Naive B cell (primary cell): ENCODE results near the gene SPACA7. TPM values are rescaled to one million over a fixed set of nuclear protein-coding genes. Genes with fewer than 3 reads are reported as not detected.

Experiments
- ATAC-seq, 2 donors: fragments of 150-1000 bp; cut with Tn5 transposase; 2 replicates each; pipeline ENCODE4 v1.10.0; 2021; ENCODE audit warnings: low read depth in 2 of 2, mild to moderate bottlenecking in 2 of 2, moderate library complexity in 2 of 2
- DNase-seq: peaks from one replicate; pipeline ENCODE4 v3.0.0; 2022
- H3K27ac Mint-ChIP-seq, 6 donors: one replicate each; pipeline ENCODE4 v1.8.0; 2020 to 2022; ENCODE audit warnings: mild to moderate bottlenecking in 6 of 6, mixed read lengths in 6 of 6, moderate library complexity in 5 of 6, inconsistent platforms in 2 of 6
- H3K27me3 Mint-ChIP-seq, 3 donors: one replicate each; pipeline ENCODE4 v1.8.0; 2021 to 2022; ENCODE audit warnings: mixed read lengths in 3 of 3, mild to moderate bottlenecking in 1 of 3
- H3K36me3 Mint-ChIP-seq, 2 donors: one replicate each; pipeline ENCODE4 v1.8.0; 2020 to 2022; ENCODE audit warnings: mixed read lengths in 2 of 2, inconsistent platforms in 1 of 2, mild to moderate bottlenecking in 1 of 2
- H3K4me1 Mint-ChIP-seq, 3 donors: one replicate each; pipeline ENCODE4 v1.8.0; 2020 to 2022; ENCODE audit warnings: mixed read lengths in 3 of 3, inconsistent platforms in 1 of 3, mild to moderate bottlenecking in 1 of 3, moderate library complexity in 1 of 3
- H3K4me3 Mint-ChIP-seq, 8 donors: one replicate each; pipeline ENCODE4 v1.8.0; 2020 to 2022; ENCODE audit warnings: mild to moderate bottlenecking in 8 of 8, mixed read lengths in 8 of 8, moderate library complexity in 8 of 8, inconsistent platforms in 2 of 8
- H3K9me3 Mint-ChIP-seq, 7 donors: one replicate each; pipeline ENCODE4 v1.8.0; 2020 to 2022; ENCODE audit warnings: mixed read lengths in 7 of 7, mild to moderate bottlenecking in 5 of 7, inconsistent platforms in 2 of 7, moderate library complexity in 1 of 7
- polyA plus RNA-seq, 6 donors: library from polyadenylated mRNA; unstranded; fragments of 300-500 nt; fragmentation: Illumina TruSeq; gene quantifications; one replicate each; pipeline ENCODE4 v1.2.3, GENCODE V29; 2021; ENCODE audit warnings: low read depth in 6 of 6

Gene SPACA7
- polyA plus RNA-seq, 6 donors from 2014 or later = not detected

- H3K9me3 Mint-ChIP-seq = peaks cover 0 to 20% (median 5%) of the 10 kb centered on the region in 7 donors
- peaks cover 4 to 6% of the 10 kb centered on the region in 2 donors for H3K36me3 Mint-ChIP-seq
- H3K4me3 Mint-ChIP-seq = no peak overlapping the region
- DNase-seq = no peak
- H3K27me3 Mint-ChIP-seq = peaks cover 30 to 43% (median 31%) of the 10 kb centered on the region in 3 donors
- H3K4me1 Mint-ChIP-seq = peaks cover 0 to 4% (median 0%) of the 10 kb centered on the region in 3 donors
- ATAC-seq = no peak
- H3K27ac Mint-ChIP-seq = no peak overlapping the region
Measured at GRCh38 chr13:112342841-112343361, 33.3 kb upstream of the SPACA7 start.

- H3K9me3 Mint-ChIP-seq = peaks cover 0 to 14% (median 5%) of the 10 kb centered on the region in 7 donors
- H3K4me3 Mint-ChIP-seq = no peak overlapping the region
- H3K27me3 Mint-ChIP-seq = peaks cover 32 to 50% (median 36%) of the 10 kb centered on the region in 3 donors
- no peak for ATAC-seq
- H3K27ac Mint-ChIP-seq = no peak overlapping the region
- peaks cover 4 to 6% of the 10 kb centered on the region in 2 donors for H3K36me3 Mint-ChIP-seq
- H3K4me1 Mint-ChIP-seq = peaks cover 0 to 4% (median 0%) of the 10 kb centered on the region in 3 donors
- DNase-seq = no peak
Measured at GRCh38 chr13:112343591-112343990, 32.6 kb upstream of the SPACA7 start.

GRCh38 chr13:112345826-112346172 is 30.4 kb upstream of the SPACA7 start:
- Mint-ChIP-seq H3K4me1 (peaks cover 0 to 4% (median 0%) of the 10 kb centered on the region in 3 donors), H3K4me3 (no peak overlapping the region), H3K9me3 (peaks cover 0 to 4% (median 0%) of the 10 kb centered on the region in 7 donors), H3K36me3 (no peaks in the 10 kb centered on the region), H3K27me3 (peaks cover 25 to 55% (median 40%) of the 10 kb centered on the region in 3 donors), H3K27ac (peak overlapping the region in 1 of 6 donors; percentile 38)
- DNase-seq = no peak
- ATAC-seq = no peak

GRCh38 chr13:112346173-112346898 is 29.8 kb upstream of the SPACA7 start:
- peaks cover 25 to 57% (median 40%) of the 10 kb centered on the region in 3 donors for H3K27me3 Mint-ChIP-seq
- no peak overlapping the region for H3K27ac Mint-ChIP-seq
- peaks cover 0 to 4% (median 0%) of the 10 kb centered on the region in 3 donors for H3K4me1 Mint-ChIP-seq
- no peaks in the 10 kb centered on the region for H3K36me3 Mint-ChIP-seq
- peaks cover 0 to 4% (median 0%) of the 10 kb centered on the region in 7 donors for H3K9me3 Mint-ChIP-seq
- DNase-seq (no peak), ATAC-seq (no peak)
- peak overlapping the region in 1 of 8 donors; percentile 31 for H3K4me3 Mint-ChIP-seq

GRCh38 chr13:112346899-112347229 is 29.3 kb upstream of the SPACA7 start:
- Mint-ChIP-seq H3K4me1 (peaks cover 0 to 4% (median 0%) of the 10 kb centered on the region in 3 donors), H3K27me3 (peaks cover 29 to 63% (median 40%) of the 10 kb centered on the region in 3 donors), H3K9me3 (peaks cover 0 to 4% (median 1%) of the 10 kb centered on the region in 7 donors), H3K27ac (no peak overlapping the region), H3K4me3 (peak overlapping the region in 1 of 8 donors; percentile 15), H3K36me3 (no peaks in the 10 kb centered on the region)
- ATAC-seq (no peak), DNase-seq (no peak)

GRCh38 chr13:112347986-112348385 is 28.2 kb upstream of the SPACA7 start:
- peaks cover 0 to 4% (median 0%) of the 10 kb centered on the region in 3 donors for H3K4me1 Mint-ChIP-seq
- no peaks in the 10 kb centered on the region for H3K36me3 Mint-ChIP-seq
- H3K4me3 Mint-ChIP-seq = no peak overlapping the region
- ATAC-seq (no peak), DNase-seq (no peak)
- H3K9me3 Mint-ChIP-seq = peaks cover 0 to 4% (median 1%) of the 10 kb centered on the region in 7 donors
- H3K27ac Mint-ChIP-seq = no peak overlapping the region
- H3K27me3 Mint-ChIP-seq = peaks cover 29 to 67% (median 40%) of the 10 kb centered on the region in 3 donors

- Mint-ChIP-seq H3K36me3 (no peaks in the 10 kb centered on the region), H3K27me3 (peaks cover 29 to 65% (median 40%) of the 10 kb centered on the region in 3 donors)
Measured at GRCh38 chr13:112348642-112349345, 27.4 kb upstream of the SPACA7 start.

GRCh38 chr13:112349681-112350080 is 26.5 kb upstream of the SPACA7 start:
- Mint-ChIP-seq H3K4me3 (no peak overlapping the region), H3K36me3 (no peaks in the 10 kb centered on the region), H3K27ac (no peak overlapping the region), H3K27me3 (peaks cover 29 to 56% (median 32%) of the 10 kb centered on the region in 3 donors), H3K9me3 (peaks cover 0 to 4% (median 1%) of the 10 kb centered on the region in 7 donors), H3K4me1 (peaks cover 0 to 4% (median 0%) of the 10 kb centered on the region in 3 donors)
- no peak for DNase-seq
- no peak for ATAC-seq

More at GRCh38 chr13:112348642-112349345, 27.4 kb upstream of the SPACA7 start:
- Mint-ChIP-seq H3K4me1 (peaks cover 0 to 4% (median 0%) of the 10 kb centered on the region in 3 donors), H3K9me3 (peaks cover 0 to 4% (median 1%) of the 10 kb centered on the region in 7 donors), H3K27ac (no peak overlapping the region), H3K4me3 (no peak overlapping the region)
- ATAC-seq = no peak
- DNase-seq = no peak

- Mint-ChIP-seq H3K9me3 (peaks cover 0 to 4% (median 1%) of the 10 kb centered on the region in 7 donors), H3K27me3 (peaks cover 26 to 51% (median 30%) of the 10 kb centered on the region in 3 donors), H3K27ac (no peak overlapping the region), H3K36me3 (no peaks in the 10 kb centered on the region), H3K4me3 (no peak overlapping the region), H3K4me1 (peaks cover 0 to 4% (median 0%) of the 10 kb centered on the region in 3 donors)
- no peak for ATAC-seq
- DNase-seq = no peak
Measured at GRCh38 chr13:112350300-112350699, 25.9 kb upstream of the SPACA7 start.

- Mint-ChIP-seq H3K27me3 (peaks cover 13 to 35% (median 15%) of the 10 kb centered on the region in 3 donors), H3K36me3 (no peaks in the 10 kb centered on the region), H3K4me3 (no peak overlapping the region), H3K4me1 (no peaks in the 10 kb centered on the region), H3K9me3 (peaks cover 0 to 3% (median 0%) of the 10 kb centered on the region in 7 donors), H3K27ac (no peak overlapping the region)
- DNase-seq (no peak), ATAC-seq (no peak)
Measured at GRCh38 chr13:112351825-112352224, 24.3 kb upstream of the SPACA7 start.

GRCh38 chr13:112353856-112354255 is 22.3 kb upstream of the SPACA7 start:
- ATAC-seq (no peak), DNase-seq (no peak)
- H3K4me3 Mint-ChIP-seq = no peak overlapping the region
- peaks cover 0 to 11% (median 2%) of the 10 kb centered on the region in 7 donors for H3K9me3 Mint-ChIP-seq
- peaks cover 2 to 20% (median 4%) of the 10 kb centered on the region in 3 donors for H3K27me3 Mint-ChIP-seq
- no peaks in the 10 kb centered on the region for H3K4me1 Mint-ChIP-seq
- H3K27ac Mint-ChIP-seq = no peak overlapping the region
- H3K36me3 Mint-ChIP-seq = no peaks in the 10 kb centered on the region

- Mint-ChIP-seq H3K36me3 (no peaks in the 10 kb centered on the region), H3K9me3 (peaks cover 0 to 11% (median 2%) of the 10 kb centered on the region in 7 donors), H3K27me3 (peaks cover 0 to 13% (median 4%) of the 10 kb centered on the region in 3 donors), H3K4me3 (no peak overlapping the region), H3K4me1 (no peaks in the 10 kb centered on the region), H3K27ac (no peak overlapping the region)
- ATAC-seq (no peak), DNase-seq (no peak)
Measured at GRCh38 chr13:112354330-112355273, 21.6 kb upstream of the SPACA7 start.
